Measurements from ENCODE around the gene PER1. TPM values are rescaled to one million over a fixed set of nuclear protein-coding genes. Genes with fewer than 3 reads are reported as not detected.
A peak's percentile ranks its signal among the peaks of the same experiment; 100 is the strongest.

The PER1 gene
- total and polyA plus RNA-seq, 2 of the 4 experiments (the other 2 are of a cell fraction), result 3.4 to 10.5 TPM

GRCh38 chr17:8160224-8160577 lies 8.0 kb upstream of the PER1 start:
- ChIA-PET CTCF (no interaction called here), POLR2A (ENCODE audit: unreplicated experiment) (no interaction called here)
- TF ChIP-seq CEBPB (IDR thresholded peaks at IDR 0.05; ENCODE audit: low read depth, low read length), result no peak
- TF ChIP-seq CHD1 (IDR thresholded peaks at IDR 0.05; ENCODE audit: low read depth, low read length), result no peak
- TF ChIP-seq SMC3 (IDR thresholded peaks at IDR 0.05; ENCODE audit: low read depth, low read length), result no peak
- no peak for TF ChIP-seq POLR2A (IDR thresholded peaks at IDR 0.05; ENCODE audit: low read depth, low read length)
- no peak for TF ChIP-seq USF2 (IDR thresholded peaks at IDR 0.05; ENCODE audit: low read depth, low read length)
- no peak overlapping the region for H3K4me3 ChIP-seq (ENCODE audit: insufficient read depth, low read depth, low read length)
- TSS peak; percentile 73 for BruUV-seq (replicated peaks)
- peaks cover 14% of the 10 kb centered on the region for H4K20me1 ChIP-seq (ENCODE audit: insufficient read depth, low read length)
- H2BK5ac ChIP-seq (ENCODE audit: low read depth, low read length, poor library complexity, severe bottlenecking), result no peak overlapping the region
- no peak overlapping the region for H3K4ac ChIP-seq (ENCODE audit: low read depth, low read length)
- peaks cover 15% of the 10 kb centered on the region for H3K36me3 ChIP-seq (ENCODE audit: control insufficient read depth, insufficient read depth, low read length)
- H3K56ac ChIP-seq (ENCODE audit: extremely low read depth, insufficient read depth, low read length), result no peak overlapping the region
- no peak overlapping the region for H3K23ac ChIP-seq (ENCODE audit: low read depth, low read length)
- peaks cover 14% of the 10 kb centered on the region for H3K9me1 ChIP-seq (ENCODE audit: insufficient read depth, low read length)
- H3K9ac ChIP-seq (ENCODE audit: low read depth, low read length), result no peak overlapping the region
- no peak overlapping the region for H2AK5ac ChIP-seq (ENCODE audit: low read depth, low read length)
- intact Hi-C loops (cut with micrococcal nuclease) (no loop called here), in situ Hi-C loops (cut with MboI; ENCODE audit: low sequenced_read_pairs) (loop anchor here (25.0 kb wide), 1 partner anchor 923 kb away; the partner anchor contains the start of genes DVL2, GABARAP and PHF23), dilution Hi-C loops (cut with HindIII; ENCODE audit: low sequenced_read_pairs, unreplicated experiment) (no loop called here)
- H4K91ac ChIP-seq (ENCODE audit: insufficient read depth, low read depth, low read length), result no peak overlapping the region
- H4K8ac ChIP-seq (ENCODE audit: low read depth in 2 of 2, low read length in 2 of 2), result no peak overlapping the region
- WGBS, 2 experiments (ENCODE audit: extremely low coverage in 2 of 2, insufficient read length in 1 of 2), result 100% methylated on average over 2 of the region's 4 CpGs; no CpG with 5 or more reads in 1 of the 2 experiments
- H2BK120ac ChIP-seq (ENCODE audit: low read depth, low read length), result no peak overlapping the region
- no peaks in the 10 kb centered on the region for H3K9me3 ChIP-seq (ENCODE audit: control insufficient read depth, insufficient read depth, low read length)
- H4K5ac ChIP-seq (ENCODE audit: low read depth, low read length), result no peak overlapping the region
- no peak overlapping the region for H2AFZ ChIP-seq (replicated peaks; ENCODE audit: low read length, poor library complexity)
- H3K27ac ChIP-seq (ENCODE audit: insufficient read depth, low read length), result no peak overlapping the region
- H3K4me2 ChIP-seq (ENCODE audit: low read depth, low read length), result no peak overlapping the region
- H3K27me3 ChIP-seq (ENCODE audit: control insufficient read depth, insufficient read depth, low read length), result no peaks in the 10 kb centered on the region
- peaks cover 30% of the 10 kb centered on the region for H3K4me1 ChIP-seq (ENCODE audit: control insufficient read depth, insufficient read depth, low read length)
- no peak overlapping the region for H2BK20ac ChIP-seq (ENCODE audit: low read depth, low read length)
- no peak overlapping the region for H2BK15ac ChIP-seq (ENCODE audit: low read depth, low read length)
- no peak overlapping the region for H3K14ac ChIP-seq (replicated peaks; ENCODE audit: low read depth, low read length)
- no peak overlapping the region for H3K18ac ChIP-seq (ENCODE audit: low read depth, low read length)
- H3K79me1 ChIP-seq (ENCODE audit: low read depth in 1 of 2, low read length in 2 of 2), result peaks cover 21 to 48% of the 10 kb centered on the region in 2 experiments
- ATAC-seq (ENCODE audit: low read depth) (no peak), DNase-seq (no peak)
- no peak overlapping the region for H2AK9ac ChIP-seq (replicated peaks; ENCODE audit: low read depth, low read length, poor library complexity)

All from IMR-90 (cell line).